ENCODE results near the gene TAF1B.

TAF1B gene

GRCh38 chr2:9799011-9799596 lies 44.2 kb upstream of the TAF1B start:
- no peak for TF ChIP-seq CTCF (IDR thresholded peaks at IDR 0.05)

GRCh38 chr2:9799729-9800632 lies 43.3 kb upstream of the TAF1B start:
- TF ChIP-seq CTCF (IDR thresholded peaks at IDR 0.05), result peak; percentile 90

GRCh38 chr2:9800639-9800974 lies 42.7 kb upstream of the TAF1B start:
- TF ChIP-seq CTCF (IDR thresholded peaks at IDR 0.05), result no peak

GRCh38 chr2:9800975-9801726 lies 42.1 kb upstream of the TAF1B start:
- no peak for TF ChIP-seq CTCF (IDR thresholded peaks at IDR 0.05)

- no peak for TF ChIP-seq CTCF (IDR thresholded peaks at IDR 0.05)
Observed at GRCh38 chr2:9802576-9802993, 40.7 kb upstream of the TAF1B start.

- no peak for TF ChIP-seq CTCF (IDR thresholded peaks at IDR 0.05)
Observed at GRCh38 chr2:9803023-9803805, 40.1 kb upstream of the TAF1B start.
